MCF 10A (cell line): ENCODE data around the gene METTL27. TPM values are rescaled to one million over a fixed set of nuclear protein-coding genes. Genes with fewer than 3 reads are reported as not detected.
A peak's percentile ranks its signal among the peaks of the same experiment; 100 is the strongest.

ENCODE experiments used
- Bru-seq: library from RNA; stranded (reverse); fragments of 400-500 nt; gene quantifications from one replicate; lab custom pipeline; 2021; lab: Mats Ljungman, UMichigan
- BruChase-seq, 2 experiments: library from RNA; stranded (reverse); fragments of 400-500 nt; gene quantifications; one replicate each; lab custom pipeline; 2021; lab: Mats Ljungman, UMichigan
- BruUV-seq: library from RNA; stranded (reverse); fragments of 400-500 nt; replicated peaks from 2 replicates; lab custom pipeline; 2021; lab: Mats Ljungman, UMichigan
- CTCF ChIA-PET: fragments of 300-600 bp; sonication (Branson Sonifier 250); formaldehyde crosslinking; extraction: SDS; loops from one replicate; lab custom pipeline; 2021; ENCODE audit warnings: antibody characterized with exemption, inconsistent platforms; lab: Yijun Ruan, JAX
- POLR2A ChIA-PET: fragments of 300-600, 350-650 bp; sonication (Branson Sonifier 250); formaldehyde crosslinking; extraction: SDS; loops from one replicate; lab custom pipeline; 2020; ENCODE audit warnings: antibody characterized with exemption, inconsistent platforms; lab: Yijun Ruan, JAX
- DNase-seq: peaks from one replicate; pipeline ENCODE4 v3.0.0-alpha.2; 2018; ENCODE audit not compliant: unreplicated experiment
- H3K27ac Mint-ChIP-seq: one replicate; pipeline ENCODE4 v1.8.0; 2022; ENCODE audit warnings: mild to moderate bottlenecking, low read depth, mixed read lengths; ENCODE audit not compliant: unreplicated experiment
- H3K27me3 Mint-ChIP-seq: one replicate; pipeline ENCODE4 v1.8.0; 2022; ENCODE audit warnings: mixed read lengths; ENCODE audit not compliant: insufficient read depth, unreplicated experiment
- H3K36me3 Mint-ChIP-seq: one replicate; pipeline ENCODE4 v1.8.0; 2022; ENCODE audit warnings: mild to moderate bottlenecking, moderate library complexity, mixed read lengths; ENCODE audit not compliant: insufficient read depth, unreplicated experiment
- H3K4me1 Mint-ChIP-seq: one replicate; pipeline ENCODE4 v1.8.0; 2022; ENCODE audit warnings: mixed read lengths; ENCODE audit not compliant: insufficient read depth, unreplicated experiment
- H3K4me3 Mint-ChIP-seq: one replicate; pipeline ENCODE4 v1.8.0; 2022; ENCODE audit warnings: mild to moderate bottlenecking, moderate library complexity, mixed read lengths; ENCODE audit not compliant: unreplicated experiment
- H3K9me3 Mint-ChIP-seq: one replicate; pipeline ENCODE4 v1.8.0; 2022; ENCODE audit warnings: mixed read lengths; ENCODE audit not compliant: unreplicated experiment
- CTCF ChIP-seq: fragments of 200-600 bp; IDR thresholded peaks from one replicate; pipeline ENCODE4 v1.8.0; 2022; ENCODE audit warnings: antibody characterized with exemption, mild to moderate bottlenecking; ENCODE audit not compliant: unreplicated experiment
- intact Hi-C: fragments of 100-400 bp; cut with micrococcal nuclease; formaldehyde crosslinking; loops from 2 replicates; pipeline ENCODE4 v1.14.1; 2022
- long read RNA-seq: library from polyadenylated mRNA; stranded (forward); transcript quantifications from one replicate; pipeline ENCODE4 v2.0.0, GENCODE V29; 2022
- total RNA-seq: library from RNA; stranded (reverse); gene quantifications from 2 replicates; pipeline ENCODE4 v1.2.3, GENCODE V29; 2022

The METTL27 gene
- total RNA-seq (4.4 and 7.3 TPM in 2 replicates), Bru-seq, nascent RNA (percentile 45 among the genes with signal in this experiment), BruChase-seq, experiment 1, labeled RNA remaining after a 6-hour chase (percentile 41 among the genes with signal in this experiment), BruChase-seq, experiment 2, labeled RNA remaining after a 2-hour chase (percentile 41 among the genes with signal in this experiment)
- long read RNA-seq, partial matches to known transcripts = 0 of 2 reads
- long read RNA-seq, other reads (novel, unspliced or antisense) = 0 of 2 reads

DNA sequence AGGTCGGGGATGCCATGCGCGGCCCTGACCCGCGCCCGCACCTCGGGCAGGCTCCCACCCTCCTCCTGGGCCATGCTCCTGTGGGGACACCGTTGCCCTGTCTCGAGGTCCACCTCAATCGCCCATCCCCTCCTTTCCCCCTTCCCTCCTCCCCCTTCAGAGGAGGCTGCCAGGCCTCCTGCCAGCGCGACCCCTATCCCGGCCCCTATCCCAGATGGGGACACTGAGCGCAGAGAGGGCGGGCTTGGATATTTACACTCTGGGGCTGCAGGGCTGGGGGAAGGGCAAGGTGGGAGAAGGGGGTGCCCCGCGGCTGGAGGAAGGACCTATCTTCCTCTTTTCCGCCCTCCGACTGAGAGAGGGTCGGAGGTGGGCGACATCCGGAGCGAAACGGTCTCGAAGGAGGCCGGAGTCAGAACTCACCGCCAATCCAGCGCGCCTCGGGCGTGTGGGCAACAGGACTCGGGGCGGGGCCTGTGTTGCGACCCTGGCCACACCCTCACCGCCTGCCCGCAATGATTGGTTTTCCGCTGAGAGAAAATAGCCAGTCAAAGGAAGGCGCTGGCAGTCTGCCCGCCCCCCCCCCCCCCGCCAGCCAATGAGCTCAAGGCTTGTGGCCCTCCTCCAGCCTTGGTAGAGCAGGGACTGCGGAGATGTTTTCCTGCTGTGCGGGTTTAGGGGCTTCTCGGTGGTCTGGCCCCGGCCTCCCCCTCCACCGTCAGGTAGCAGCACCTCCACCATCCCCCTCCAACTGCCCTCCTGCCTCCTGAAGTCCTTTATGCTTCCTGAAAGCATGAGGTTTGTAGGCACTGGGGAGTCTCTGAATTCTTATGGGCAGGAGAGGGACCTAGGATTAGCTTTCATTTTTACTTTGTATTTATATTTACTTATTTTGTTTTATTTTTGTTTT lies at the start of gene METTL27:
Gene METTL27, minus strand, starts transcription at position 450 of the 910 bp plus-strand sequence. Its CDS starts 376 bp downstream, at position 74.
- no peaks in the 10 kb centered on the region for H3K36me3 Mint-ChIP-seq
- H3K27me3 Mint-ChIP-seq = no peaks in the 10 kb centered on the region
- peaks cover 22% of the 10 kb centered on the region for H3K4me1 Mint-ChIP-seq
- CTCF ChIA-PET = interaction anchor here (0.6 to 2.1 kb wide), 5 partner anchors 9 to 117 kb away, joined by 3 to 12 read pairs (median 6); no protein-coding TSS in a partner anchor
- intact Hi-C loops = no loop called here
- peak within 1 kb of the TSS; percentile 86 for H3K4me3 Mint-ChIP-seq
- TF ChIP-seq CTCF = no peak
- POLR2A ChIA-PET = interaction anchor here (0.7 to 3.8 kb wide), 12 partner anchors 8 to 104 kb away, joined by 3 to 22 read pairs (median 4); partner anchors contain the start of gene ABHD11
- BruUV-seq = TSS peak; percentile 65
- DNase-seq = peak; percentile 93
- H3K9me3 Mint-ChIP-seq = no peaks in the 10 kb centered on the region
- peak within 1 kb of the TSS; percentile 78 for H3K27ac Mint-ChIP-seq

- ChIA-PET POLR2A (no interaction called here), CTCF (interaction anchor here (0.6 kb wide), 1 partner anchor 527 kb away, joined by 4 read pairs; no protein-coding TSS in a partner anchor)
- Mint-ChIP-seq H3K4me3 (no peak overlapping the region), H3K27ac (no peak overlapping the region), H3K36me3 (no peaks in the 10 kb centered on the region), H3K9me3 (no peaks in the 10 kb centered on the region), H3K27me3 (no peaks in the 10 kb centered on the region), H3K4me1 (peaks cover 12% of the 10 kb centered on the region)
- DNase-seq = no peak
- TF ChIP-seq CTCF = no peak
- intact Hi-C loops = no loop called here
- no TSS peak for BruUV-seq
Measured at GRCh38 chr7:73891178-73891885, 49.0 kb upstream of the METTL27 start.

DNA sequence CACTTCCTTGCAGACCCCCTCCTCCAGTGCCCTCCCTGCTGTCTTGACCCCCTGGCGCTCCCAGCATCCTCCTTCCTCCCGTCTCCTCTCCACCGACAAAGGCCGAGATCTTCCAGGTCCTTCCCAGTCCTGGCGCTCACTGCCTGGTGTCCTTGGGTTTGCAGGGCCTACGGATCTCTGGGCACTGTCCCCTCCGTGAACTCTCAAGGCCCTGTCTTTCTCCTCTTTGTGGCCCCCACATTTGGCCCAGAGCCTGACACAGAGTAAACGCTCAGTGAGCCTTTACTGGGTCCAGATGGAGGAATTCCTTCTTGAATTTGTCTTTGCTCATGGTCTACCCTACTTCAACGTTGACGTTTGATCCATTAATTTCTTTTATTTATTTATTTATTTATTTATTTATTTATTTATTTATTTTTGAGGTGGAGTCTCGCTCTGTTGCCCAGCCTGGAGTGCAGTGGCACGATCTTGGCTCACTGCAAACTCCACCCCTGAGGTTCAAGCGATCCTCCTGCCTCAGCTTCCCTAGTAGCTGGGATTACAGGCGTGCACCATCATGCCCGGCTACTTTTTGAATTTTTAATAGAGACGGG lies 48.3 kb upstream of the METTL27 start:
- BruUV-seq = no TSS peak
- peaks cover 12% of the 10 kb centered on the region for H3K4me1 Mint-ChIP-seq
- intact Hi-C loops = no loop called here

More for the DNA sequence above, 48.3 kb upstream of the METTL27 start:
- no peak for DNase-seq
- Mint-ChIP-seq H3K36me3 (no peaks in the 10 kb centered on the region), H3K27ac (peak overlapping the region; percentile 57), H3K4me3 (no peak overlapping the region), H3K27me3 (no peaks in the 10 kb centered on the region), H3K9me3 (no peaks in the 10 kb centered on the region)
- POLR2A ChIA-PET = no interaction called here
- CTCF ChIA-PET = no interaction called here
- no peak for TF ChIP-seq CTCF
